Fibroblast of pulmonary artery (primary cell): Measurements from ENCODE around the gene GRAP2.

Experiments
- DNase-seq: peaks from one replicate; pipeline ENCODE4 v3.0.0-alpha.2; 2010; ENCODE audit warnings: low read depth
- H3K4me3 ChIP-seq: replicated peaks from 2 replicates; pipeline ENCODE4 v1.5.1; 2011; ENCODE audit warnings: low read depth, mild to moderate bottlenecking, control low read depth, low read length, moderate library complexity
- TF ChIP-seq, protein P1 (sequence below): IDR thresholded peaks from 2 replicates; pipeline ENCODE4 v1.5.1; 2011; ENCODE audit warnings: mild to moderate bottlenecking, control low read depth, low read length, inconsistent platforms; ENCODE audit errors: missing control alignments

GRAP2 gene

DNA sequence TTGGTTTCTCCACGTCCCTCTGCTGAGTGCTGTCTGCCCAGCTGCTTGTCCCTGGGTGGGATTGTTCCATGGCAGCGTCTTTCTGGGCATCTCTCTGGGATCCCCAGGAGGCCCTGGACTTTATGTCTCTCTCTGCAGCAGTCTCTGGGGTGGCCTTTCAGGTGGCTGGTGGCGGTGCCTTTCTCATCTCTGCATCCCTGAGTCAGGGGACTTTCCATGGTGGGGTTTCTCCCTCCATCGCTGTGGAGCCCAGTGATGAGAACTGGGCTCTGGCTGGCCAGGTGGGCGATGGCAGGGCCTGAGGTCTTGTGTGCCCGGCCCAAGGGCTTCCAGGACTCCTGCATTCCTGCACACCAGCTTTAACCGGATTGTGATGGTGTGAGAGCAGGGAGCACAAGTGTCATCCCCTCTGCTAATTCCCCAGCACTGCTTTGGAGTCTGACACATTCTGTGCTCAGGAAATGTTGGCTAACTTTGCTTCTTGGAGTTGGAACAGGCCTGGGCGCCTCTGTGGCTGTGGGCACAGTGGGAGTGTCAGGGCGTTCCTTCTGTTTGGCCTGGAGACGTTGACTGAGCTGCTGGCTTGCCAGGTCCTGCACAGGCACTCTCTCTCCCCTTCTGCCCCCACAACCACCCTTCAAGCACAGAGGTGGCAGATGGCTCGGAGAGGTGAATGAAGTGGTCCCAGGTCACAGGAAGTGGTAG lies 121.8 kb downstream of the GRAP2 start:
- no peak for DNase-seq
- TF ChIP-seq, protein P1, sequence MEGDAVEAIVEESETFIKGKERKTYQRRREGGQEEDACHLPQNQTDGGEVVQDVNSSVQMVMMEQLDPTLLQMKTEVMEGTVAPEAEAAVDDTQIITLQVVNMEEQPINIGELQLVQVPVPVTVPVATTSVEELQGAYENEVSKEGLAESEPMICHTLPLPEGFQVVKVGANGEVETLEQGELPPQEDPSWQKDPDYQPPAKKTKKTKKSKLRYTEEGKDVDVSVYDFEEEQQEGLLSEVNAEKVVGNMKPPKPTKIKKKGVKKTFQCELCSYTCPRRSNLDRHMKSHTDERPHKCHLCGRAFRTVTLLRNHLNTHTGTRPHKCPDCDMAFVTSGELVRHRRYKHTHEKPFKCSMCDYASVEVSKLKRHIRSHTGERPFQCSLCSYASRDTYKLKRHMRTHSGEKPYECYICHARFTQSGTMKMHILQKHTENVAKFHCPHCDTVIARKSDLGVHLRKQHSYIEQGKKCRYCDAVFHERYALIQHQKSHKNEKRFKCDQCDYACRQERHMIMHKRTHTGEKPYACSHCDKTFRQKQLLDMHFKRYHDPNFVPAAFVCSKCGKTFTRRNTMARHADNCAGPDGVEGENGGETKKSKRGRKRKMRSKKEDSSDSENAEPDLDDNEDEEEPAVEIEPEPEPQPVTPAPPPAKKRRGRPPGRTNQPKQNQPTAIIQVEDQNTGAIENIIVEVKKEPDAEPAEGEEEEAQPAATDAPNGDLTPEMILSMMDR = no peak
- H3K4me3 ChIP-seq = no peak overlapping the region
